Activated CD8-positive, alpha-beta memory T cell treated with anti-CD3 and anti-CD28 coated beads, Interleukin-2, amount 50 U/mL, for 1 hour (primary cell): ENCODE measurements around the gene FIP1L1.
"Not testable (repeated sequence)": the region's sequence is repeated elsewhere in the genome, so short reads cannot be mapped to it uniquely, and the experiment has no call there.

Experiments used
- DNase-seq: peaks from one replicate; pipeline ENCODE4 v3.0.0-alpha.2; 2020; ENCODE audit errors: extremely low read depth

The FIP1L1 gene

DNA sequence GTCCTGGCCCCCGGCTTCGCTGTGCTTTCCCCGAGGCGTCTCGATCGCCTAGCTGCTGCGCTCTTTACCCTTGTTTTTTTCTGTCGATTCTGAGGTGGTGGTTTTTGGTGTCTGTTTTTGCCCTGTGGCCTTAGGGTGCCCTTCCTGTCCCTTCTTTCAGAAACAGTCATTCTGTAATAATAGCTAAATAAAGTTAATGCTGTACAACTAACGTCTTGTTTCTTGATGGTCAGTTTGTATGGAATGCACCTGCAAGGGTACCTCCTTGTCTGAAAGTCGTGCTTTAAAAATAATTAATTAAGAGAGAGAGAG, 686 bp downstream of the FIP1L1 start:
- DNase-seq, result no peak

DNA sequence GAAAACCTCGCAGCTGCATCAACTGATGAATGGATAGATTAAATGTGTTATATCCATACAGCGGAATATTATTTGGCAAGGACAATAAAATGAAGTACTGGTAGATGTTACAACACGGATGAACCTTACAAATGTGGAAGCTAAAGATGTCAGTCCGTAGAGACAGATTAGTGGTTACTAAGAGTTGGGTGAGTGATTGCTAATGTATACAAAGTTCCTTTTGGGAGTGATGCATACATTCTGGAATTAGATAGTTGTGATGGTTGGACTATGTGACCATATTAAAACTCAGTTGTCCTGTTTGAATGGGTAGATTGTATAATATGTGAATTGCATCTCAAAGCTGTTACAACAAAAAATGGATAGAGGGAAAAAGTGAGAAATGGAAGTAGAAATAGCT, 2.8 kb downstream of the FIP1L1 start:
- no peak for DNase-seq

DNA sequence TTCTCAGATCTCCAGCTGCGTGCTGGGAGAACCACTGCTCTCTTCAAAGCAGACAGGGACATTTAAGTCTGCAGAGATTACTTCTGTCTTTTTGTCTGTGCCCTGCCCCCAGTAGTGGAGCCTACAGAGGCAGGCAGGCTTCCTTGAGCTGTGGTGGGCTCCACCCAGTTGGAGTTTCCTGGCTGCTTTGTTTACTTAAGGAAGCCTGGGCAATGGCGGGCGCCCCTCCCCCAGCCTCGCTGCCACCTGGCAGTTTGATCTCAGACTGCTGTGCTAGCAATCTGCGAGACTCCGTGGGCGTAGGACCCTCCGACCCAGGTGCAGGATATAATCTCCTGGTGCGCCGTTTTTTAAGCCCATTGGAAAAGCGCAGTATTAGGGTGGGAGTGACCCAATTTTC, 32.0 kb downstream of the FIP1L1 start:
- DNase-seq, result not testable (repeated sequence)

- no peak for DNase-seq
Measured at GRCh38 chr4:53419208-53419607, 41.8 kb downstream of the FIP1L1 start.

GRCh38 chr4:53421791-53422190, 44.4 kb downstream of the FIP1L1 start:
- DNase-seq, result no peak

DNA sequence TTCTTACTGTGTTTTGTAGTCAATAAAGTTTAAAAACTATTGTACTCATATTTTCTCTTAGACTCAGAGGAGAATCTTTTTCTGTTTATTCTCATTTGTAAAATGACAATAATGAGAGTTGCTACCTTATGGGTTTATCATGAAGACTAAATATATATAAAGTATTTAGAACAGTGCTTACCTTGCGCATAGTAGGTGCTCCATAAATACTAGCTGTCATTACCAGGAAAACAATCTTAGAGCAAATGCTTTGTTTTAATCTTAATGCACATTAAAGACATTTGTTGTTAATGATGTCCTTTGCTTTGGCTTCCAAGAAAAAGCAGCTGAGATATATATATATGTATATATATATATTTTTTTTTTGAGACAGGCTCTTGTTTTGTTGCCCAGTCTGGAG, 44.9 kb downstream of the FIP1L1 start:
- no peak for DNase-seq

GRCh38 chr4:53424280-53424679, 46.8 kb downstream of the FIP1L1 start:
- no peak for DNase-seq

GRCh38 chr4:53427366-53427765, 49.9 kb downstream of the FIP1L1 start:
- DNase-seq, result no peak

DNA sequence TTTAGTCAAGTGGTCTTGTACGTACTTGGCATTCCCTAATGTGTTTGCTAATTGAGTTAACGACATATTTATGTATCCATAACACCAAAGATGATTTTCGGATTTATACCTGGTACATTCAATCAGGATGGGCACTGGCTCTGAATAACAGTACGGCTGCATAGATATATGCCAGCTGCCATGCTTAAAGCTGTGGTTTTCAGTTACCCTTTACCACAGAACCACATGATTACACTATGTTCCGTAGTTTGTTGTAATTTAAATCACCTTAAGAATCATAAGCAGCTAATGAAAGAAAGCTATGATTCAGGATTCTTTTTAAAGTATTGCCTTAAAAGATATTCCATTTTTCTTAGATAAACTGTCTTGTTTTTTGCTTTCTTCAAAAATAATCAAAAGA, 53.6 kb downstream of the FIP1L1 start:
- no peak for DNase-seq

- DNase-seq, result no peak
Measured at GRCh38 chr4:53432528-53433424, 55.3 kb downstream of the FIP1L1 start.

DNA sequence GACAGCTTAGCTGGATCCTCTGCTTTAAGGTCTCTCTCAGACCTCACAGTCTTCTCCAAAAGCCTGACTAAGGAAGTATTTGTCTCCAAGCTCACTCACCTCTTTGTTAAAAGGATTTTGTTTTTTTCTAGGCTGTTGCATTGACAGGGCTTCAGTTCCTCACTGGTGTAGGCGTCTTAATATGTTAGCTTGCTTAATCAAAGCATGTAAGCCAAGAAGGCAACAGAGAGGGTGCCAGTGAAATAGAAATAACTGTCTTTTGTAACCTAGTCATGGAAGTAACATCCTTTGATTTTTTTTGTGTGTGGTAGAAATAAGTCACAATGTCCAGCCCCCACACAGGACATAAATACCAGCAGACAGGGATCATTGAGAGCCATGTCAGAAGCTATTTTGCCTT, 58.8 kb downstream of the FIP1L1 start:
- no peak for DNase-seq

DNA sequence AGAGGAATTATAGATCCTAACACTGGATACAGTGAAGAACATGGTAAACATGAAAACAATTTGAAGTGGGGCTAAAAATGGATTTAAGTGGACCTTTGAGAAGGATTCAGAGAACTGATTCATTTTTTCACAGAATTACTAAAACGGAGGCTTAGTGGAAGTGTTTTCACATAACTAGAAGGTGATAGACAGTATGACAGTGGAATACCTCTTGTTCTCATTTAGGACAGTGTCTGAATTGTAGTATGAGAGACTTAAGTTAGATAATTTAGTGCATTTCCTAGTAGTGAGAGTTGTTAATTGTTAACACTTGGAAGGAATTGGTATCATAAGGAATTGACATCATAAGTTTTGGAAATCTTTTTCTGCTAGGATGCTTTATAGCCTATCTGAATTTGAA, 64.1 kb downstream of the FIP1L1 start:
- no peak for DNase-seq

DNA sequence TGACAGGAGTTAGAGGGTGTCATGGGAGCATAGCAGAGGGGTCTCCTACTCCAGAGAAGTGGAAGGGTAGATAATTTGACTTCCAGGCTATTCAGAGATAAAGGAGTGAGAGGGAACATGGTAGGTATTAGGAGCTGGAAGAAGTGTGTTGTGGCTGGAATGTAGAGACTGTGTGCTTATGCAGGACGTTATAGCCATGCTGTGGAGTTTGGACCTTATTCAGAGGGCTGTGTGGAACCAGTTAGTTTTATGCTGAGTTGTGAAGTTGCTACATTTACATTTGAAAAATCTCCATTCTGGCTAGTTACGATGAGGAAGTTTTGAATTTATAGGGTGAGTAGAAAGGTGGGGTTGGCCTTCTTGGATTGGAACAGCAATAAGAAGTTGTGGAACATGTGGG, 67.5 kb downstream of the FIP1L1 start:
- no peak for DNase-seq

- DNase-seq, result no peak
Measured at GRCh38 chr4:53450773-53451172, 73.3 kb downstream of the FIP1L1 start.

DNA sequence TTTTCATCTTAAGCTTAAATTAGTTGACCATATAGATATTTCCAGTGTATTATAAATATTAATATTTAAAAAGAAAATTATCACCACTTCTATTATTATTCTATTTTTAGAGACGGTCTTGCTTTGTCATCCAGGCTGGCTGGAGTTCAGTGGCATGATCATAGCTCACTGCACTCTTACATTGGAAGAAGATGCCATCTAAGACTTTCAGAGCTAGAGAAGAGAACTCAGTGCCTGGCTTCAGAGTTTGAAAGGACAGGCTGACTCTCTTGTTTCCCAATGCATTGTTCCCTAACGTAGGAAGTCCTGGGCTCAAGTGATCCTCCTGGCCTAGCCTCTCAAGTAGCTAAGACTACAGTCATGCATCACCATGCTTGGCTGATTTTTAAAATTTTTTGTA, 75.9 kb downstream of the FIP1L1 start:
- no peak for DNase-seq

DNA sequence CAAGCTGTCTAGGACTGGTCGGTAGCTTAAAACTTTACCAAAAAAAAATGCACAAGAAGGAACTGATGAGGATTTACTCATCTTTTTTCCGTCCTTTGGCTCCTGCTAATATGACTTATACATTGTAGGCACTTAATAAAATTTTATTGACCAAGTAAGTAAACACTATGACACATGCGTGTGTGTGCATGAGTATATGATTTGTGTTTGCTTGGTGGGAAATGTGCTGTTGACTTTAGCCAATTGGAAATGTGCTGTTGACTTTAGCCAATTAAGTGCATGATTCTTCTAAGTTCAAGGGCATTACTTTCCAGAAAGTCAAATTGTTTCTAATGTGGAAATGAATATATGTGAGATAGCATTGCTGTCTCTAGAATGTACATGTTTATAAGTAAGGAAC, 78.3 kb downstream of the FIP1L1 start:
- no peak for DNase-seq

GRCh38 chr4:53456178-53456577, 78.7 kb downstream of the FIP1L1 start:
- DNase-seq, result no peak

GRCh38 chr4:53459548-53459947, 82.1 kb downstream of the FIP1L1 start:
- DNase-seq, result no peak

- no peak for DNase-seq
Measured at GRCh38 chr4:53461244-53461643, 83.8 kb downstream of the FIP1L1 start.

- no peak for DNase-seq
Measured at GRCh38 chr4:53463340-53463739, 85.9 kb downstream of the FIP1L1 start.

DNA sequence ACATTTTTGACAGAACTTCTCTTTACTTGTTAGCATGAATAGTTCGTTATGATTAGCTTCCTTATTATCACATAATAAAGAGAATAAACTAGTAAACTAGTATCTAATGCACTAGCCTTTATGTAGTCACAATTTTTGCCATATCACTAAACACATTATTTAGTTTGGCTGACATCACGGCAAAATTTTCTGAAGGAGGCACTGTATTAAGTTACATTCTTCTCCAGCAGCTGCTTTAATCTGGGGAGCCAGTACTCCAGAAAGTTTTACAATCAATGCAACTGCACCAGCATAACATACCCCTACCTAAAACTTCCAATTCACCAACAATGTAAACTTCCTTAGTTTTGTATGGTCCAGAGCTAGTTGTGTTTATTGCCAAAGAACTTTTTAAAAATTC, 87.8 kb downstream of the FIP1L1 start:
- DNase-seq, result no peak

GRCh38 chr4:53465891-53466290, 88.5 kb downstream of the FIP1L1 start:
- DNase-seq, result no peak

GRCh38 chr4:53466576-53466975, 89.1 kb downstream of the FIP1L1 start:
- DNase-seq, result not testable (repeated sequence)
